Left ventricle myocardium inferior (tissue), 1 donor: ENCODE measurements around the gene GPR89A. TPM values are rescaled to one million over a fixed set of nuclear protein-coding genes. Genes with fewer than 3 reads are reported as not detected.
"Not testable (repeated sequence)": the region's sequence is repeated elsewhere in the genome, so short reads cannot be mapped to it uniquely, and the experiment has no call there.

Experiments used
- DNase-seq: peaks from one replicate; pipeline ENCODE4 v3.0.0-alpha.2; 2020
- H3K27ac ChIP-seq: fragments of 200-600 bp; replicated peaks from 2 replicates; pipeline ENCODE4 v1.8.0; 2021
- H3K27me3 ChIP-seq: fragments of 200-600 bp; 2 replicates; pipeline ENCODE4 v1.8.0; 2021; ENCODE audit warnings: low read depth
- H3K36me3 ChIP-seq: fragments of 200-600 bp; 2 replicates; pipeline ENCODE4 v1.8.0; 2021
- H3K4me1 ChIP-seq: fragments of 200-600 bp; 2 replicates; pipeline ENCODE4 v1.8.0; 2021
- H3K4me3 ChIP-seq: fragments of 200-600 bp; 2 replicates; pipeline ENCODE4 v1.8.0; 2021; ENCODE audit warnings: mild to moderate bottlenecking, moderate library complexity
- H3K9me3 ChIP-seq: fragments of 200-600 bp; replicated peaks from 2 replicates; pipeline ENCODE4 v1.8.0; 2021
- CTCF ChIP-seq: fragments of 200-600 bp; IDR thresholded peaks from 2 replicates; pipeline ENCODE4 v1.8.0; 2021; ENCODE audit warnings: antibody characterized with exemption, mild to moderate bottlenecking, borderline replicate concordance
- intact Hi-C: fragments of 100-400 bp; cut with micrococcal nuclease; formaldehyde crosslinking; loops from one replicate; pipeline ENCODE4 v1.11.0; 2022
- total RNA-seq: library from RNA; stranded (reverse); fragmentation: NEBNext Ultra II Directional; extraction: Animal tissue kit (Norgen Biotek cat#: 25700); gene quantifications from one replicate; pipeline ENCODE4 v1.2.1, GENCODE V29; 2021
- donor health status: DM: no; HTN: yes; CAD: no; lungs with severe emphysema.

Gene GPR89A
- total RNA-seq, 1 donor from 2014 or later = 9.7 TPM

GRCh38 chr1:145710291-145711027 lies 102.7 kb downstream of the GPR89A start:
- H3K4me3 ChIP-seq = no peak overlapping the region
- TF ChIP-seq CTCF = no peak
- peaks cover 15% of the 10 kb centered on the region for H3K4me1 ChIP-seq
- H3K27me3 ChIP-seq = no peaks in the 10 kb centered on the region
- H3K9me3 ChIP-seq = no peaks in the 10 kb centered on the region
- H3K36me3 ChIP-seq = no peaks in the 10 kb centered on the region
- DNase-seq = no peak
- intact Hi-C loops = no loop called here
- H3K27ac ChIP-seq = no peak overlapping the region

- no peak for TF ChIP-seq CTCF
- Histone ChIP-seq H3K36me3 (no peaks in the 10 kb centered on the region), H3K9me3 (no peaks in the 10 kb centered on the region), H3K4me1 (peaks cover 15% of the 10 kb centered on the region), H3K4me3 (no peak overlapping the region), H3K27ac (no peak overlapping the region), H3K27me3 (no peaks in the 10 kb centered on the region)
- intact Hi-C loops = no loop called here
- no peak for DNase-seq
These were observed 103.4 kb downstream of the GPR89A start for GRCh38 chr1:145711213-145711651.

GRCh38 chr1:145714524-145715111 lies 106.8 kb downstream of the GPR89A start:
- Histone ChIP-seq H3K36me3 (no peaks in the 10 kb centered on the region), H3K27ac (peak overlapping the region; percentile 85), H3K4me1 (peaks cover 15% of the 10 kb centered on the region), H3K4me3 (no peak overlapping the region), H3K27me3 (no peaks in the 10 kb centered on the region), H3K9me3 (no peaks in the 10 kb centered on the region)
- intact Hi-C loops = no loop called here
- DNase-seq = peak; percentile 57
- no peak for TF ChIP-seq CTCF

- no peaks in the 10 kb centered on the region for H3K36me3 ChIP-seq
- no peaks in the 10 kb centered on the region for H3K9me3 ChIP-seq
- no peak overlapping the region for H3K4me3 ChIP-seq
- DNase-seq = no peak
- no peak overlapping the region for H3K27ac ChIP-seq
- peaks cover 24% of the 10 kb centered on the region for H3K4me1 ChIP-seq
- intact Hi-C loops = no loop called here
- TF ChIP-seq CTCF = no peak
- no peaks in the 10 kb centered on the region for H3K27me3 ChIP-seq
These were observed 109.0 kb downstream of the GPR89A start for GRCh38 chr1:145716641-145717345.

GRCh38 chr1:145717833-145718232 lies 110.0 kb downstream of the GPR89A start:
- Histone ChIP-seq H3K9me3 (no peaks in the 10 kb centered on the region), H3K27ac (no peak overlapping the region), H3K4me1 (peaks cover 25% of the 10 kb centered on the region), H3K36me3 (no peaks in the 10 kb centered on the region), H3K27me3 (no peaks in the 10 kb centered on the region), H3K4me3 (no peak overlapping the region)
- TF ChIP-seq CTCF = no peak
- intact Hi-C loops = no loop called here
- no peak for DNase-seq

GRCh38 chr1:145718465-145718864 lies 110.7 kb downstream of the GPR89A start:
- H3K27ac ChIP-seq, H3K27me3 ChIP-seq, H3K9me3 ChIP-seq, H3K4me3 ChIP-seq, DNase-seq, intact Hi-C loops, H3K36me3 ChIP-seq: not testable (repeated sequence)
- peaks cover 25% of the 10 kb centered on the region for H3K4me1 ChIP-seq
